GM12865 (cell line): ENCODE measurements around the gene MEGF11.

Experiments
- DNase-seq: peaks from one replicate; pipeline ENCODE4 v3.0.0; 2010; ENCODE audit warnings: low read depth
- H3K4me3 ChIP-seq: 2 replicates; pipeline ENCODE4 v1.5.1; 2011; ENCODE audit warnings: mild to moderate bottlenecking, low read depth, low read length, control low read depth
- TF ChIP-seq, protein P1 (sequence below): IDR thresholded peaks from 2 replicates; pipeline ENCODE4 v1.5.1; 2011; ENCODE audit warnings: low read length, control low read depth, low read depth, inconsistent platforms; ENCODE audit not compliant: insufficient read depth; ENCODE audit errors: missing control alignments

The MEGF11 gene

GRCh38 chr15:66111363-66111762, 142.2 kb downstream of the MEGF11 start:
- no peak for DNase-seq
- H3K4me3 ChIP-seq, result no peak overlapping the region
- TF ChIP-seq, protein P1, sequence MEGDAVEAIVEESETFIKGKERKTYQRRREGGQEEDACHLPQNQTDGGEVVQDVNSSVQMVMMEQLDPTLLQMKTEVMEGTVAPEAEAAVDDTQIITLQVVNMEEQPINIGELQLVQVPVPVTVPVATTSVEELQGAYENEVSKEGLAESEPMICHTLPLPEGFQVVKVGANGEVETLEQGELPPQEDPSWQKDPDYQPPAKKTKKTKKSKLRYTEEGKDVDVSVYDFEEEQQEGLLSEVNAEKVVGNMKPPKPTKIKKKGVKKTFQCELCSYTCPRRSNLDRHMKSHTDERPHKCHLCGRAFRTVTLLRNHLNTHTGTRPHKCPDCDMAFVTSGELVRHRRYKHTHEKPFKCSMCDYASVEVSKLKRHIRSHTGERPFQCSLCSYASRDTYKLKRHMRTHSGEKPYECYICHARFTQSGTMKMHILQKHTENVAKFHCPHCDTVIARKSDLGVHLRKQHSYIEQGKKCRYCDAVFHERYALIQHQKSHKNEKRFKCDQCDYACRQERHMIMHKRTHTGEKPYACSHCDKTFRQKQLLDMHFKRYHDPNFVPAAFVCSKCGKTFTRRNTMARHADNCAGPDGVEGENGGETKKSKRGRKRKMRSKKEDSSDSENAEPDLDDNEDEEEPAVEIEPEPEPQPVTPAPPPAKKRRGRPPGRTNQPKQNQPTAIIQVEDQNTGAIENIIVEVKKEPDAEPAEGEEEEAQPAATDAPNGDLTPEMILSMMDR, result no peak

- TF ChIP-seq, protein P1, result no peak
- DNase-seq, result no peak
- no peak overlapping the region for H3K4me3 ChIP-seq
Observed at GRCh38 chr15:66110864-66111263, 142.7 kb downstream of the MEGF11 start.

- H3K4me3 ChIP-seq, result no peak overlapping the region
- TF ChIP-seq, protein P1, result no peak
- DNase-seq, result no peak
Observed at GRCh38 chr15:66109826-66110225, 143.7 kb downstream of the MEGF11 start.

DNA sequence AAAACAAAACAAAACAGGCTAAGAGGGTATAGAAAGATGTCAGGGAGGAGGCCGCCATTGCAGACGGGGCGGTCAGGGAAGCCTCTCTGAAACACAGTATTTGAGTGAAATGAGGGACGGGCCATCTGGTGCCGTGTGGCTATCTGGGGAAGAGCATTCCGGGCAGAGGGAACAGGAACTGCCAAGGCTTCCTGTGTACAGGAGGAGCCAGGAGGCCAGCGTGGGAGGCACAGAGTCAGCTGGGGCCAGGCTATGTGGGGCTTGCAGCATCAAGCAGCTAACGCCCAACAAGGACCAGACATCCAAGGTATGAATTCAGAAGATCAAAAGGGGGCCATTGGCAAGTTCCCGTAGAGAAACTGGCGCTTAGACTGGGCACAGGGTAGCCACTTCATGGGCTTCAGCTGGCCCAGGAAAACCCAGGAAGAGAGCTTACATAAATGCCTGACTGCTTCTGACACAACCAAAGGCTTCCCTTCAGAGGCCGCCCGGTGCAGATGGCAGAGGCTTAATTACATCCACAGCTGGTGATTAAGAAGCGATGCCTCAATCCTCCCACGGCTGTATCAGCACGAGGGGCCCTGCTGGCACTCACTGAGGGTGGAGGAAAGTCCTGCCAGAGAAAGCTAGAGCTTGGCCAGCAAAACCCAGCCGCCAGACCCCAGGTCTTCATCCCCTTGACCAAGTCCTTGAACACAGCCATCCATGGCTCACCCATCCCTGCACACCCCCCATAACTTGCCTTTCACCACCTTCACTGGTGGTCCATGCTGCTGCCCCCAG, 144.9 kb downstream of the MEGF11 start:
- TF ChIP-seq, protein P1, result no peak
- H3K4me3 ChIP-seq, result no peak overlapping the region
- no peak for DNase-seq

DNA sequence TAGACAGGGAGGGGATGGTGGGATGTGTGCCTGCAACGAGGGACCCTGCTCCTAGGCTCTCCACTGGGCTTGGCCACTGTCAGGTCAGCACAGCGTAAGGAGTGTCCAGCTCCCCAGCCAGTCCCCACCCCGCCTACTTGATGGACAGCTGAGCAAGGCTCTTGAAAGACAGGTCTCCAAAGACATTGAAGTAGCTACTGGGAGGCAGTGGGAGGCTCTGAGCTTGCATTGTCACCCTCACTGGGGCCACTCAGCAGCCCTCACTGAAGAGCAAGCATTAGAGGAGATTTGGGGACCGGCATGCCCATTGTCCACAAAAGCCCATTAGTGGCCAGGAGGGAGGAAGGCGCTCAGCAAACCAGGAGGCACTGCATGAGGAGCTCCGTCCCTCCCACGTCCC, 146.5 kb downstream of the MEGF11 start:
- H3K4me3 ChIP-seq, result no peak overlapping the region
- TF ChIP-seq, protein P1, result no peak
- DNase-seq, result no peak

GRCh38 chr15:66105286-66106265, 148.0 kb downstream of the MEGF11 start:
- no peak for DNase-seq
- H3K4me3 ChIP-seq, result no peak overlapping the region
- TF ChIP-seq, protein P1, result no peak

GRCh38 chr15:66103293-66103590, 150.3 kb downstream of the MEGF11 start:
- DNase-seq, result no peak
- TF ChIP-seq, protein P1, result no peak
- no peak overlapping the region for H3K4me3 ChIP-seq
